GM18909 (cell line): ENCODE results near the gene TNFRSF1B.
A peak's percentile ranks its signal among the peaks of the same experiment; 100 is the strongest.

Experiments used
- ATAC-seq: cut with Tn5 transposase; IDR thresholded peaks from one replicate; pipeline ENCODE4 v1.9.1; 2021; ENCODE audit warnings: mild to moderate bottlenecking; ENCODE audit not compliant: unreplicated experiment, poor library complexity

Gene TNFRSF1B

GRCh38 chr1:12141163-12141850, 25.5 kb upstream of the TNFRSF1B start:
- ATAC-seq, result no peak

DNA sequence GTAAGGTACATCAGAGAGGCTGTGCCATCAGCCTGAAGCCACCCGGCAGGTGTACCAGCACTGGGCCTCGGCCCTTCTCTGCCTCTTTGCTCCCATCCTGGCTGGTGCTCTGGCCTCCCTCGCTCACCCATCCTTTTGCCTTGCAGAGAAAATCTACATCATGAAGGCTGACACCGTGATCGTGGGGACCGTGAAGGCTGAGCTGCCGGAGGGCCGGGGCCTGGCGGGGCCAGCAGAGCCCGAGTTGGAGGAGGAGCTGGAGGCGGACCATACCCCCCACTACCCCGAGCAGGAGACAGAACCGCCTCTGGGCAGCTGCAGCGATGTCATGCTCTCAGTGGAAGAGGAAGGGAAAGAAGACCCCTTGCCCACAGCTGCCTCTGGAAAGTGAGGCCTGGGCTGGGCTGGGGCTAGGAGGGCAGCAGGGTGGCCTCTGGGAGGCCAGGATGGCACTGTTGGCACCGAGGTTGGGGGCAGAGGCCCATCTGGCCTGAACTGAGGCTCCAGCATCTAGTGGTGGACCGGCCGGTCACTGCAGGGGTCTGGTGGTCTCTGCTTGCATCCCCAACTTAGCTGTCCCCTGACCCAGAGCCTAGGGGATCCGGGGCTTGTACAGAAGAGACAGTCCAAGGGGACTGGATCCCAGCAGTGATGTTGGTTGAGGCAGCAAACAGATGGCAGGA, 24.5 kb upstream of the TNFRSF1B start:
- no peak for ATAC-seq

DNA sequence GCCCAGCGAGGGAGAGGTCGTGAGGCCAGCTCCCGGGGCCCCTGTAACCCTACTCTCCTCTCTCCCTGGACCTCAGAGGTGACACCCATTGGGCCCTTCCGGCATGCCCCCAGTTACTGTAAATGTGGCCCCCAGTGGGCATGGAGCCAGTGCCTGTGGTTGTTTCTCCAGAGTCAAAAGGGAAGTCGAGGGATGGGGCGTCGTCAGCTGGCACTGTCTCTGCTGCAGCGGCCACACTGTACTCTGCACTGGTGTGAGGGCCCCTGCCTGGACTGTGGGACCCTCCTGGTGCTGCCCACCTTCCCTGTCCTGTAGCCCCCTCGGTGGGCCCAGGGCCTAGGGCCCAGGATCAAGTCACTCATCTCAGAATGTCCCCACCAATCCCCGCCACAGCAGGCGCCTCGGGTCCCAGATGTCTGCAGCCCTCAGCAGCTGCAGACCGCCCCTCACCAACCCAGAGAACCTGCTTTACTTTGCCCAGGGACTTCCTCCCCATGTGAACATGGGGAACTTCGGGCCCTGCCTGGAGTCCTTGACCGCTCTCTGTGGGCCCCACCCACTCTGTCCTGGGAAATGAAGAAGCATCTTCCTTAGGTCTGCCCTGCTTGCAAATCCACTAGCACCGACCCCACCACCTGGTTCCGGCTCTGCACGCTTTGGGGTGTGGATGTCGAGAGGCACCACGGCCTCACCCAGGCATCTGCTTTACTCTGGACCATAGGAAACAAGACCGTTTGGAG, 23.7 kb upstream of the TNFRSF1B start:
- ATAC-seq, result no peak

GRCh38 chr1:12143631-12144155, 23.1 kb upstream of the TNFRSF1B start:
- ATAC-seq, result no peak

DNA sequence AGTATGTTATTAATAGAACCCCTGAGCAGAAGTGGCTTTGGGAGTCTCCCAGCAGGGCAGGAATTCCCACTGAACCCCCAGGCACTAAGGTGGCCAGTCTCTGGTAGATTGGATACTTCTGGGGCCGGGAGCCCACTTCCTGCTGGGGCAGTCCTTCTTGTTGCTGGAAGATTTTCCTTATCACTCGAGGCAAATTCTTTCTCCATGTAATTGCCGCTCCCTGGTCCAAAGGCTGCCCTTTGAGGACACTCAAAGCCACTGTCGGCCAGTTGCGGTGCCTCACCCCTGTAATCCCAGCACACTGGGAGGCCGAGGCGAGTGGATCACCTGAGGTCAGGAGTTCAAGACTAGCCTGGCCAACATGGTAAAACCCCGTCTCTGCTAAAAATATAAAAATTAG, 22.6 kb upstream of the TNFRSF1B start:
- ATAC-seq, result no peak

DNA sequence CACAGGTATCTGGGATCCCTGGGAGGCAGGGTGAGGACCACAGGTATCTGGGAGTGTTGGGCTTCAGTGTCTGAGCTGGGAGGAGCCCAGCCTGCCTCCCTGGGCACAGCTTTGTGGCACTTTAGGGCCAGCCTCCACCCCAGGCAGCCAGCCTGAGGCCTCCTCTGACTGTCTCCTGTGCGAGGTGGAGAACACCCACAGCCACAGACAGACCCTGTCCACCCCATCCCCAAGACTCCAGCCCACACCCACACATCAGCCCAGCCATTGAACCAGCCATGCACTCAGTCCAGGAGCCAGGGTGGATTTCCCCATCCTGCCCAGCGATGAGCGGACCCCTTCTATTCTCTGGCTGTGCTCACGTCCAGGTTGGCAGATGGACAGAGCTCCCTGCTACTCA, 21.8 kb upstream of the TNFRSF1B start:
- ATAC-seq, result no peak

GRCh38 chr1:12145616-12146342, 21.0 kb upstream of the TNFRSF1B start:
- ATAC-seq, result no peak

- ATAC-seq, result no peak
Observed at GRCh38 chr1:12146343-12147112, 20.3 kb upstream of the TNFRSF1B start.

GRCh38 chr1:12147201-12147701, 19.5 kb upstream of the TNFRSF1B start:
- no peak for ATAC-seq

DNA sequence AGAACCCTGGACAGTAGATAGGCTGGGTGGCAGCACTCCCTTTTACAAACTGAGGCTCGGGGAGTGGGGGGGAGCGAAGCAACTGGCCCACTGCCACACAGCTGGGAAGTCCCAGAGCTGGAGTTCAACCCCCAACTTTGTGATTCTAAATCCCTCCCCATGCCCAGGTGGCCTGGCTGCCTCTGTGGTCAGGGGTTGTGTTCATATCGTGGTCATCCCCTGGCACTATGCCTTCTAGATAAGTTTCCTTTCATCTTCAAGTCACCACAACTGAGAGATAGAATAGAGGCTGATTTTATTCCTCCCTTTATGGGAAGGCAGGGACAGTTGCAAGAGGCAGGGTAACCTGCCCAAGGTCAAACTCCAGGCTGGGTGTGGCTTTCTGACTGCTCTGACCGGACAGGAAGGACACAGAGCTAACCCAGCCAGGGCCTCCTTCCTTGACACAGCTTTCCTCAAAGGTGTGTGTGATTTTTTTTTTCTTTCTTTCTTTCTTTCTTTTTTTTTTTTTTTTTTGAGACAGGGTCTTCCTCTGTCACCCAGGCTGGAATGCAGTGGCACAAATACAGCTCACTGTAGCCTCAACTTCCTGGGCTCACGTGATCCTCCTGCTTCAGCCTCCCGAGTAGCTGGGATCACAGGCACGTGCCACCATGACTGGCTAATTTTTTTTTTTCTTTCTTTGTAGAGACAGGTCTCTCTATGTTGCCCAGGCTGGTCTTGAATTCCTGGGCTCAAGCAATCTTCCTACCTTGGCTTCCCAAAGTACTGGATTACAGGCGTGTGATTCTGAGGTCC, 18.4 kb upstream of the TNFRSF1B start:
- no peak for ATAC-seq

DNA sequence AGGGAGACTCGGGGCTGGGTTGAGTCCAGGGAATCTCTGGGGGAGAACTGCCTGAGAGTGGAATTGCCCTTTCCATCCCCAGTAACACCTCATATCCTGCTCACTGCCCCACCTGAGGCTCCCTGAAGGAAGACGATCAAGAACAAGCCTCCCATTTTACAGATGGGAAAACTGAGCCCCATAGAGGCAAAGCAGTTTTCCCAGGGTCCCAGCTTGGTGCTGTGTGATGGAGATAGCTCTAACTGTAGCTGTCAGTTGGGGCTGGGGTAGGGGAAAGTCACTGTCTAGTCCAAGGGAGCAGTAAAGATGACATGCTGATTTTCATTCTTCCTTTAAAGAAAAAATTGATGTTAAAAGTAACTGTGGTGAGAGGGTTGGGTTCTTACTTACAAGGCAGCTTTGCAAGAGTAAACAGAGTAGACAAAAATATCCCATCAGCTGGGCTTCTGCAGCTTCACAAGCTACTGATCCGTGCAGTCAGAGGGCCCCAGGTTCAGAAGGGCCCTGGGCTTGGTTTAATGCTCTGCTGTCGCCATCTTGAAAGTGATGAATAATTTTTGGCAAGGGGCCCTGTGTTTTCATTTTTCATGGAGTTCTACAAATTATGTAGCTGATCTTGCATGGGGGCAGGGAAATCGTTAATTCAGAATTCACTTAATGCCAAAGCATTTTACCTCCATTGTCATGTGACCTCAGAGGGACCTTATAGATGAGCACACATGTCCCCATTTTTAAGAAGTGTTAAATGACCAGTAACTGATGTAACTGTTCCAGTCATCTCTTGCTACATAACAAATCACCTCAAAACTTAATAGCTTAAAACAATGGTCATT, 17.6 kb upstream of the TNFRSF1B start:
- no peak for ATAC-seq

GRCh38 chr1:12149791-12150175, 17.0 kb upstream of the TNFRSF1B start:
- no peak for ATAC-seq

DNA sequence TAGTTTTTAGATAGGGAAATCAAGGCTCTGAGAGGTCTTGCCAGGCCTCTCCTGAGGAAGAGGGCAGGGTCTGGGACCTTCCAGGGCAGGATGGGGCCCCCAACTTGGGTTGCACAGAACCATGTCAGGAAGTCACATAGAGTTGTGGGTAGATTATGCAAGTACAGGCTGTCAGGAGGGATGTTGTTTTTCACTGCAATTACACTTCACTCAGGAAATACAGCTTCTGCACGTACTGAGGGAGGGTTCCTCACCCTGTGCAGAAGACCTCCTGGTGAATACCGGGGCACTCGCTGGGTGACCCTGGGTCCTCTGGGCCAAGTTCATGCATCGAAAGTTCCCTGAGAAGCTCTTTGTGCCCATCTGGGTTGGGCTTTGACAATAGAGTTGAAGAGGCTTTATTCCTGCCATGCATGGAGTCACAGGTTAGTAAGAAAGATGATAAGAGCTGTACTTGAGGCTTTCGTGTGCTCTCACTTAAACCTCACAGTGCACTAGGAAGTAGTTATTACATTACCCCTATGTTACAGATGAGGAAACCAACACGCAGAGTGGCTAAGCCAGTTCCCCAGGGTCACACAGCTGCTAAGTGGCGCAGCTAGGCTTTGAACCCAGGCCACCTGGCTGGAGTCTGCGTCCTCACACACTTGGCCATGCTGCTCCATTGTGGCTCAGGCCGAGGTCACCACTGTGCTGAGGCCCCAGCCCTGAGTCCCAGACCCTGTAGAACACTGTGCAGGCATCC, 16.2 kb upstream of the TNFRSF1B start:
- no peak for ATAC-seq

GRCh38 chr1:12151465-12151864, 15.3 kb upstream of the TNFRSF1B start:
- ATAC-seq, result no peak

DNA sequence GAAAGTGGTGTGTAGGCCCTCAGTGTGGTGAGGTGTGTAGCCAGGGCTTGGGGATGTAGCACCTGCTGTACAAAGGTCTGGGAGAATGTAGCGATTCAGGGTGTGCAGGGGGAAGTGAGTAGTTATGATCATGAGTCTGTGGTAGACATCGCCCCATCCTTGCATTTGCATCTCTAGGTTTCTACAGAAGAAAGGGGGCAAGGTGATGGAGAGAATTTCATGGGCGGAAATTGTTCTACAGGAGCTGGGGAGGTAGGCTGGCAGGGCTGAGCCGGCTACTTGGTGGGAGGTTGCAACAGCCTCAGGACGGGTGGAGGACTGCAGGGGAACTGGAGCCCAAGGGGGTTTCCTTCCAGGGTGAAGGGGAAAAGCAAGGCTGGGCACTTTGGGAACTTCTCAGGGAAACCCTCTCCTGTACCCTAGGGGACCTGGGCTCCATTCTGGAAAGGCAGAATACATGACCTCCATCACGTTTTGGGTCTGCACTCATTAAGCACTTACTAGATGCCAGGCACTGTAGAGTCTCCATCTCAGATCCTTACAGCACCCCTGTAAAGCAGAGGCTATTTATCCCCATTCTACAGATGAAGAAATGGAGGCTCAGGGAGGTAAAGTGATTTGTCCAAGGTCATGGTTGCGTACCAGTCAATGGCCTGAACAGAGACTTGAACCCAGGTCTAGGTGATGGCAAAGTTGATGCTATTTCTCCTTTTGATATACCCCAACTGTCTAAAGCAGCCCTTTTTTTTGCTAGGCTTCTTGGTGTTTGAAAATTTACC, 14.5 kb upstream of the TNFRSF1B start:
- ATAC-seq, result peak; percentile 64

- peak; percentile 35 for ATAC-seq
Observed at GRCh38 chr1:12153181-12153785, 13.5 kb upstream of the TNFRSF1B start.
